K562 (cell line): ENCODE results near the gene TMEM273. TPM values are rescaled to one million over a fixed set of nuclear protein-coding genes. Genes with fewer than 3 reads are reported as not detected.
A peak's percentile ranks its signal among the peaks of the same experiment; 100 is the strongest.

Experiments
- ATAC-seq: fragments of 200-7000 bp; cut with Tn5 transposase; 3 replicates; pipeline ENCODE4 v1.9.1; 2020; ENCODE audit warnings: moderate library complexity
- BruUV-seq: library from RNA; stranded (reverse); fragments of 400-500 nt; replicated peaks from 2 replicates; lab custom pipeline; 2021; lab: Mats Ljungman, UMichigan
- CTCF ChIA-PET: fragments of 300-600 bp; formaldehyde crosslinking; extraction: SDS; loops from one replicate; lab custom pipeline; 2021; ENCODE audit warnings: low intra/inter-chr PET ratio; lab: Yijun Ruan, JAX
- POLR2A ChIA-PET: fragments of 300-600, 350-650 bp; sonication (Branson Sonifier 250); formaldehyde crosslinking; extraction: SDS; loops from one replicate; lab custom pipeline; 2021; ENCODE audit warnings: antibody characterized with exemption, inconsistent platforms; lab: Yijun Ruan, JAX
- DNase-seq, 4 experiments: peaks; one replicate each; pipeline versions ENCODE4 v3.0.0 to v3.0.0-alpha.2; 2011 to 2018; ENCODE audit warnings: low spot score in 3 of 4, mixed read lengths in 3 of 4; ENCODE audit errors: extremely low read depth in 1 of 4
- FAIRE-seq: peaks from 2 replicates; lab custom pipeline; 2011; peaks lifted over from hg19 to GRCh38; lab: Jason Lieb, UNC
- H2AFZ ChIP-seq: 2 replicates; pipeline ENCODE4 v1.6.0; 2011; ENCODE audit warnings: low read depth, low read length, control low read depth, inconsistent platforms
- H3K27ac ChIP-seq: fragments of 200-600 bp; 3 replicates; pipeline ENCODE4 v1.8.0; 2011; ENCODE audit warnings: low read depth, mild to moderate bottlenecking, control low read depth, inconsistent platforms, low read length, moderate library complexity, mixed read lengths; ENCODE audit errors: extremely low read depth
- H3K27me3 ChIP-seq, 2 experiments: fragments of 300-600 bp in 1 of 2; 2 replicates in 1 of 2; 3 replicates in 1 of 2; pipeline versions ENCODE4 v1.6.0 to v1.8.0; 2011; ENCODE audit warnings: inconsistent platforms in 2 of 2, low read length in 2 of 2, mild to moderate bottlenecking in 1 of 2, mixed read lengths in 1 of 2, moderate library complexity in 1 of 2; ENCODE audit not compliant: control insufficient read depth in 2 of 2, insufficient read depth in 2 of 2
- H3K36me3 ChIP-seq: fragments of 300-600 bp; 3 replicates; pipeline ENCODE4 v1.8.0; 2011; ENCODE audit warnings: mild to moderate bottlenecking, low read length, inconsistent platforms; ENCODE audit not compliant: control insufficient read depth, insufficient read depth
- H3K4me1 ChIP-seq, 2 experiments: fragments of 200-600 bp in 1 of 2; replicated peaks in 1 of 2; 2 replicates in 1 of 2; 3 replicates in 1 of 2; pipeline versions ENCODE4 v1.5.1 to v1.8.0; 2011; ENCODE audit warnings: inconsistent platforms in 2 of 2, low read length in 2 of 2, mild to moderate bottlenecking in 1 of 2, mixed read lengths in 1 of 2, moderate library complexity in 1 of 2; ENCODE audit not compliant: control insufficient read depth in 2 of 2, insufficient read depth in 2 of 2
- H3K4me2 ChIP-seq: 2 replicates; pipeline ENCODE4 v1.6.1; 2011; ENCODE audit warnings: low read length, control low read depth, inconsistent platforms, mixed read lengths; ENCODE audit not compliant: insufficient read depth
- H3K4me3 ChIP-seq: fragments of 200-600 bp; sonication (generic), shearing (Covaris generic); 2 replicates; pipeline ENCODE4 v1.5.1; 2016; ENCODE audit warnings: control low read depth, inconsistent platforms
- H3K79me2 ChIP-seq: fragments of 200-600 bp; 3 replicates; pipeline ENCODE4 v1.8.0; 2011; ENCODE audit warnings: low read length, inconsistent platforms; ENCODE audit not compliant: control insufficient read depth, insufficient read depth
- H3K9ac ChIP-seq, 2 experiments: 2 replicates each; pipeline versions ENCODE4 v1.6.0 to v1.6.1; 2011; ENCODE audit warnings: low read depth in 2 of 2, low read length in 2 of 2, control low read depth in 1 of 2, inconsistent platforms in 1 of 2, mild to moderate bottlenecking in 1 of 2, mixed read lengths in 1 of 2; ENCODE audit not compliant: insufficient read depth in 1 of 2
- H3K9me1 ChIP-seq: one replicate; pipeline ENCODE4 v1.6.0; 2011; ENCODE audit warnings: inconsistent platforms, mild to moderate bottlenecking, low read length, moderate library complexity; ENCODE audit not compliant: control insufficient read depth, insufficient read depth
- H3K9me3 ChIP-seq: replicated peaks from 2 replicates; pipeline ENCODE4 v1.5.1; 2011; ENCODE audit warnings: low read depth, low read length, inconsistent platforms; ENCODE audit not compliant: control insufficient read depth, insufficient read depth
- H4K20me1 ChIP-seq: replicated peaks from 2 replicates; pipeline ENCODE4 v1.6.1; 2011; ENCODE audit warnings: low read length, inconsistent platforms, mixed read lengths; ENCODE audit not compliant: control insufficient read depth, insufficient read depth
- CTCF ChIP-seq, 3 experiments: IDR thresholded peaks in 2 of 3; conservative IDR thresholded peaks in 1 of 3; 2 replicates each; pipeline ENCODE4 v1.5.1; 2011 to 2012; ENCODE audit warnings: low read length in 3 of 3, mild to moderate bottlenecking in 3 of 3, control low read depth in 2 of 3, improper control_type of control experiment in 1 of 3, inconsistent platforms in 1 of 3, low read depth in 1 of 3, mixed read lengths in 1 of 3, moderate library complexity in 1 of 3; ENCODE audit not compliant: insufficient read depth in 2 of 3
- FOXK2 ChIP-seq, 2 experiments: fragments of 450-650 bp; IDR thresholded peaks in 1 of 2; conservative IDR thresholded peaks in 1 of 2; 2 replicates each; pipeline ENCODE4 v1.6.1; 2016; ENCODE audit warnings: low read depth in 2 of 2, mild to moderate bottlenecking in 1 of 2
- MAFG ChIP-seq: fragments of 450-650 bp; conservative IDR thresholded peaks from 2 replicates; pipeline ENCODE4 v1.6.1; 2016; ENCODE audit warnings: missing genetic modification characterization, missing compliant biosample characterization
- ZNF316 ChIP-seq: fragments of 450-650 bp; IDR thresholded peaks from 2 replicates; pipeline ENCODE4 v1.6.1; 2016
- WGBS: fragments of 100-300 bp; shearing (Covaris generic); methylation state at CpG from one replicate; pipeline ENCODE4 v1.1.6; 2016; ENCODE audit warnings: low coverage, mixed read lengths; ENCODE audit not compliant: insufficient coverage; ENCODE audit errors: missing lambda C conversion rate; 5-methylcytosine and 5-hydroxymethylcytosine counted together
- in situ Hi-C: fragments of 300-500 bp; cut with MboI; formaldehyde crosslinking; loops from 4 replicates; pipeline ENCODE4 v1.15.0; 2018; ENCODE audit warnings: inconsistent platforms, mixed read lengths
- intact Hi-C: fragments of 100-400 bp; cut with micrococcal nuclease; formaldehyde crosslinking; loops from 2 replicates; pipeline ENCODE4 v1.14.2; 2022
- polyA plus RNA-seq, 8 experiments: library from polyadenylated mRNA; depleted of rRNA in 4 of 8; stranded (reverse) in 5 of 8; unstranded in 3 of 8; fragments of >200 nt; fragmentation: Nextera tagmentation in 2 of 8; fragmentation: Illumina TruSeq in 1 of 8; extraction: Ambion mirVana in 2 of 8; extraction: Trizol in 1 of 8; gene quantifications; 2 replicates each; pipeline versions ENCODE4 v1.2.1 to v1.2.3, GENCODE V29; 2011 to 2014; ENCODE audit warnings: inconsistent platforms in 1 of 8, missing spikeins in 1 of 8
- total RNA-seq, 7 experiments: library from RNA; depleted of rRNA in 6 of 7; stranded (reverse); fragments of >200 nt in 6 of 7; fragmentation: Illumina TruSeq in 2 of 7; extraction: Trizol in 2 of 7; gene quantifications; 2 replicates each; pipeline versions ENCODE4 v1.2.1 to v1.2.3, GENCODE V29; 2011 to 2021; ENCODE audit warnings: low replicate concordance in 1 of 7

Gene TMEM273
- total and polyA plus RNA-seq, 9 of the 15 experiments (the other 6 are each of a cell fraction or from before 2014, with no cell fraction given), result 39.2 to 131 (median 95.6) TPM

DNA sequence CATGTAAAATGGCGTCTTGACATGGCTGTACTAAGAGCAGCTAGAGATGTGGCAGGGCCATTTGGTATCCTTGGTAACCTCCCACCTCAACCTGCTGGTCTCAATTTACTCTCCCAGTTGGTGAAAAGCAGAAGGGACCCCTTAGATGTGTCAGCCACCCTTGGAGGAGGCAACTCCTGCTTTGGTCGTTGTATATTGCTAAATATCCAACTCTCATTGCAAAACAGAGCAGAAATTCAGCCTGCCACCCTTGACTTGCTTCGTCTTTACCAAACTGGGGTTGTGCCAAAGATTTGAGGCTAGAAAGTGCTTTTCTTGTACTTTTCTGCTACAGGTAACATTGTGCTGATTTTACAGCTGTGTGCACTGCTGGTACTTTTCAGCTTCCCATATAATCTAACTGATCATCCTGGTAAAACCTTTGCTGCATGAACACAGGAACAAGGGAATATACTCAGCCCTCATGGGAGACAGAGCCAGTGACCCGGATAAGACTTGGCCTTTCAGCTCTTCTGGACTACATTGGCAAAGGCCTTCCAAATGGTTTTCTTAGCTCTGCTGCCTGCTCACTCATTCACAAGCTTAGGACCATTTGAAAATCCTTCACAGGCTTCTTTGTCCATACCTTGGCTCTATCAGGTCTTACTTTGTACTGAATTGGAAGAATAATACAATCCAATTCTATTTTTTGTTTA lies 70.7 kb downstream of the TMEM273 start:
- Histone ChIP-seq H3K27me3 (no peaks in the 10 kb centered on the region), H2AFZ (0 out of 2 replicates have a peak overlapping the region, but pooled peaks have one; percentile 13)
- intact Hi-C loops, result loop anchor here (2.0 to 5.0 kb wide), 2 partner anchors 43 to 135 kb away; no protein-coding TSS in a partner anchor
- TF ChIP-seq MAFG (tag), result peak; percentile 12; the same call in 1 of the 2 replicates
- TF ChIP-seq FOXK2 (conservative IDR thresholded peaks at IDR 0.05 in 1 of 2, IDR thresholded peaks at IDR 0.05 in 1 of 2; ENCODE audit: low read depth in 2 of 2), result no peak
- no peak for TF ChIP-seq CTCF (IDR thresholded peaks at IDR 0.05 in 2 of 3, conservative IDR thresholded peaks at IDR 0.05 in 1 of 3; ENCODE audit: insufficient read depth in 2 of 3, low read depth in 1 of 3, low read length in 3 of 3)
- TF ChIP-seq ZNF316, result peak; percentile 51
- TF ChIP-seq, all 486 proteins: peak for 2
- WGBS, result 59% methylated on average over 4 of the region's 4 CpGs
- Histone ChIP-seq H4K20me1 (no peaks in the 10 kb centered on the region), H3K4me1 (peaks cover 10 to 12% of the 10 kb centered on the region in 2 experiments; a peak in 4 of 5 replicates), H3K9me3 (no peaks in the 10 kb centered on the region), H3K9ac (no peak overlapping the region; a peak in 1 of 4 replicates), H3K4me3 (no peak overlapping the region), H3K36me3 (no peaks in the 10 kb centered on the region), H3K4me2 (no peak overlapping the region), H3K27ac (no peak overlapping the region), H3K9me1 (no peaks in the 10 kb centered on the region), H3K79me2 (peaks cover 6% of the 10 kb centered on the region; the same call in 2 of the 3 replicates)
- FAIRE-seq (no peak), ATAC-seq (no peak), DNase-seq (no peak)
- CTCF ChIA-PET, result no interaction called here
- in situ Hi-C loops, result no loop called here
- no TSS peak for BruUV-seq
- POLR2A ChIA-PET, result interaction anchor here (0.7 to 1.3 kb wide), 6 partner anchors 11 to 290 kb away, joined by 3 to 5 read pairs (median 3); no protein-coding TSS in a partner anchor
